Stimulated activated CD8-positive, alpha-beta memory T cell treated with anti-CD3 and anti-CD28 coated beads, Interleukin-7, amount 100 ng/mL, for 1 hour (primary cell): ENCODE results near the gene RNF150.

Source experiments
- DNase-seq, 2 donors: peaks; one replicate each; pipeline ENCODE4 v3.0.0-alpha.2; 2020; ENCODE audit warnings: low read depth in 2 of 2

The RNF150 gene

GRCh38 chr4:141132072-141132708 is 1.1 kb downstream of the RNF150 start:
- no peak for DNase-seq

- no peak for DNase-seq
Observed at GRCh38 chr4:141131723-141132071, 1.6 kb downstream of the RNF150 start.

- no peak for DNase-seq
Observed at GRCh38 chr4:141130947-141131605, 2.2 kb downstream of the RNF150 start.

GRCh38 chr4:141127884-141128283 is 5.4 kb downstream of the RNF150 start:
- DNase-seq = no peak

- no peak for DNase-seq
Observed at GRCh38 chr4:141126769-141127168, 6.5 kb downstream of the RNF150 start.

- no peak for DNase-seq
Observed at GRCh38 chr4:141124224-141124623, 9.0 kb downstream of the RNF150 start.

GRCh38 chr4:141121768-141122454 is 11.4 kb downstream of the RNF150 start:
- no peak for DNase-seq

- no peak for DNase-seq
Observed at GRCh38 chr4:141121101-141121500, 12.2 kb downstream of the RNF150 start.

GRCh38 chr4:141120036-141120593 is 13.2 kb downstream of the RNF150 start:
- DNase-seq = no peak

GRCh38 chr4:141119071-141119470 is 14.2 kb downstream of the RNF150 start:
- DNase-seq = no peak

- no peak for DNase-seq
Observed at GRCh38 chr4:141118381-141118780, 14.9 kb downstream of the RNF150 start.

GRCh38 chr4:141117935-141118334 is 15.3 kb downstream of the RNF150 start:
- DNase-seq = no peak

- DNase-seq = no peak
Observed at GRCh38 chr4:141109983-141110382, 23.3 kb downstream of the RNF150 start.

GRCh38 chr4:141107927-141108326 is 25.3 kb downstream of the RNF150 start:
- no peak for DNase-seq

- no peak for DNase-seq
Observed at GRCh38 chr4:141102367-141102766, 30.9 kb downstream of the RNF150 start.

GRCh38 chr4:141101511-141101910 is 31.8 kb downstream of the RNF150 start:
- no peak for DNase-seq

- no peak for DNase-seq
Observed at GRCh38 chr4:141099326-141099725, 33.9 kb downstream of the RNF150 start.

GRCh38 chr4:141098163-141098562 is 35.1 kb downstream of the RNF150 start:
- no peak for DNase-seq

GRCh38 chr4:141090473-141090872 is 42.8 kb downstream of the RNF150 start:
- no peak for DNase-seq

- DNase-seq = no peak
Observed at GRCh38 chr4:141081921-141082395, 51.3 kb downstream of the RNF150 start.

- DNase-seq = no peak
Observed at GRCh38 chr4:141080668-141081067, 52.6 kb downstream of the RNF150 start.

- DNase-seq = no peak
Observed at GRCh38 chr4:141079393-141079930, 53.8 kb downstream of the RNF150 start.
